ENCODE results near the gene MID1IP1. TPM values are rescaled to one million over a fixed set of nuclear protein-coding genes. Genes with fewer than 3 reads are reported as not detected.

MID1IP1 gene
- 10 to 100 TPM; 19.3 to 36.8 (median 24.9) TPM for total RNA-seq

- Histone ChIP-seq H3K4me1 (peaks cover 5 to 17% of the 10 kb centered on the region in 2 donors), H3K4me3 (replicated peaks in 1 of 3) (peak within 1 kb of the TSS in 2 of 3 donors; percentile 22 to 37), H3K27me3 (no peaks in the 10 kb centered on the region), H3K9me3 (no peaks in the 10 kb centered on the region), H3K27ac (peak within 1 kb of the TSS; percentile 74 to 86 (median 81)), H3K36me3 (no peaks in the 10 kb centered on the region)
- TF ChIP-seq CTCF (IDR thresholded peaks at IDR 0.05) (no peak), POLR2A (IDR thresholded peaks at IDR 0.05) (peak in 1 of 2 donors; percentile 68)
- intact Hi-C loops (cut with DNase I) = no loop called here
- WGBS, 2 donors = 12 to 17% methylated on average over 12 of the region's 32 CpGs
- peak; percentile 93 for DNase-seq
Observed at GRCh38 chrX:38800981-38801845, at the start of gene MID1IP1. TSS of gene MID1IP1 (plus strand) at chrX:38801459. CDS start at chrX:38804947, 3,488 bp downstream.

GRCh38 chrX:38754102-38754790 is 47.0 kb upstream of the MID1IP1 start:
- TF ChIP-seq POLR2A (IDR thresholded peaks at IDR 0.05) (no peak), CTCF (IDR thresholded peaks at IDR 0.05) (peak in 5 of 6 experiments; percentile 37 to 67 (median 62))
- DNase-seq = peak; percentile 16 to 17
- Histone ChIP-seq H3K4me1 (no peaks in the 10 kb centered on the region), H3K9me3 (no peaks in the 10 kb centered on the region), H3K27me3 (no peaks in the 10 kb centered on the region), H3K4me3 (replicated peaks in 1 of 3) (no peak overlapping the region), H3K27ac (no peak overlapping the region), H3K36me3 (no peaks in the 10 kb centered on the region)
- intact Hi-C loops (cut with DNase I) = loop anchor here (10.0 kb wide), 1 partner anchor 231 kb away; no protein-coding TSS in a partner anchor
- WGBS, 2 donors = 32 to 44% methylated on average over 6 of the region's 6 CpGs

- Histone ChIP-seq H3K4me3 (replicated peaks in 1 of 3) (no peak overlapping the region), H3K4me1 (no peaks in the 10 kb centered on the region), H3K27ac (no peak overlapping the region), H3K36me3 (no peaks in the 10 kb centered on the region), H3K27me3 (no peaks in the 10 kb centered on the region), H3K9me3 (no peaks in the 10 kb centered on the region)
- 80 to 87% methylated on average over 5 to 7 of the region's 7 CpGs for WGBS, 2 donors
- intact Hi-C loops (cut with DNase I) = loop anchor here (10.0 kb wide), 1 partner anchor 230 kb away; no protein-coding TSS in a partner anchor
- DNase-seq = no peak
- no peak for TF ChIP-seq CTCF (IDR thresholded peaks at IDR 0.05)
- TF ChIP-seq POLR2A (IDR thresholded peaks at IDR 0.05) = no peak
Observed at GRCh38 chrX:38754818-38755718, 46.2 kb upstream of the MID1IP1 start.

- intact Hi-C loops (cut with DNase I) = loop anchor here (10.0 kb wide), 1 partner anchor 394 kb away; no protein-coding TSS in a partner anchor
- 86 to 100% methylated on average over 1 of the region's 1 CpG for WGBS, 2 donors
- TF ChIP-seq CTCF (IDR thresholded peaks at IDR 0.05) (no peak), POLR2A (IDR thresholded peaks at IDR 0.05) (no peak)
Observed at GRCh38 chrX:38760883-38761282, 40.4 kb upstream of the MID1IP1 start.

More at GRCh38 chrX:38760883-38761282, 40.4 kb upstream of the MID1IP1 start:
- H3K4me3 ChIP-seq (replicated peaks in 1 of 3) = no peak overlapping the region
- no peaks in the 10 kb centered on the region for H3K4me1 ChIP-seq
- no peak overlapping the region for H3K27ac ChIP-seq
- no peak for DNase-seq
- H3K27me3 ChIP-seq = no peaks in the 10 kb centered on the region
- no peaks in the 10 kb centered on the region for H3K36me3 ChIP-seq
- no peaks in the 10 kb centered on the region for H3K9me3 ChIP-seq
